Osteoblast (primary cell): Measurements from ENCODE around the gene UNCX. TPM values are rescaled to one million over a fixed set of nuclear protein-coding genes. Genes with fewer than 3 reads are reported as not detected.
"Not testable (repeated sequence)": the region's sequence is repeated elsewhere in the genome, so short reads cannot be mapped to it uniquely, and the experiment has no call there.

Source experiments
- DNase-seq: peaks from one replicate; pipeline ENCODE4 v3.0.0; 2011; ENCODE audit warnings: low spot score, mixed read lengths; ENCODE audit not compliant: insufficient read length; ENCODE audit errors: missing footprints
- H2AFZ ChIP-seq: 2 replicates; pipeline ENCODE4 v1.6.0; 2011; ENCODE audit warnings: mild to moderate bottlenecking, low read length
- H3K27ac ChIP-seq: 2 replicates; pipeline ENCODE4 v1.5.1; 2011; ENCODE audit warnings: mild to moderate bottlenecking, low read depth, low read length, moderate library complexity
- H3K27me3 ChIP-seq: 2 replicates; pipeline ENCODE4 v1.6.0; 2012; ENCODE audit warnings: mild to moderate bottlenecking, control low read depth, inconsistent platforms, low read length, moderate library complexity; ENCODE audit not compliant: insufficient read depth
- H3K36me3 ChIP-seq: 2 replicates; pipeline ENCODE4 v1.5.1; 2011; ENCODE audit warnings: mild to moderate bottlenecking, low read length, control low read depth, moderate library complexity; ENCODE audit not compliant: insufficient read depth
- H3K4me1 ChIP-seq: 2 replicates; pipeline ENCODE4 v1.5.1; 2011; ENCODE audit warnings: mild to moderate bottlenecking, low read length, control low read depth, moderate library complexity; ENCODE audit not compliant: insufficient read depth
- H3K4me2 ChIP-seq: 2 replicates; pipeline ENCODE4 v1.6.0; 2011; ENCODE audit warnings: mild to moderate bottlenecking, low read length; ENCODE audit not compliant: insufficient read depth
- H3K4me3 ChIP-seq: fragments of 200-600 bp; sonication (generic); 3 replicates; pipeline ENCODE4 v1.5.1; 2012; ENCODE audit warnings: mild to moderate bottlenecking, low read length, inconsistent platforms; ENCODE audit not compliant: insufficient read depth
- H3K79me2 ChIP-seq: 2 replicates; pipeline ENCODE4 v1.6.0; 2012; ENCODE audit warnings: mild to moderate bottlenecking, low read length, control low read depth, inconsistent platforms; ENCODE audit not compliant: insufficient read depth
- H3K9me3 ChIP-seq: 2 replicates; pipeline ENCODE4 v1.5.1; 2011; ENCODE audit warnings: low read depth, low read length, control low read depth
- H4K20me1 ChIP-seq: 2 replicates; pipeline ENCODE4 v1.6.0; 2012; ENCODE audit warnings: mild to moderate bottlenecking, low read length, control low read depth; ENCODE audit not compliant: insufficient read depth
- total RNA-seq: library from RNA; depleted of rRNA; stranded (reverse); fragments of >200 nt; gene quantifications from 2 replicates; pipeline ENCODE4 v1.2.3, GENCODE V29; 2012
- TF ChIP-seq, protein P1 (sequence below): IDR thresholded peaks from 2 replicates; pipeline ENCODE4 v1.5.1; 2011; ENCODE audit warnings: mild to moderate bottlenecking, low read depth, low read length, moderate library complexity; ENCODE audit errors: extremely low read depth

Gene UNCX
- total RNA-seq, 1 donor = not detected

- H3K27me3 ChIP-seq = peaks cover 21% of the 10 kb centered on the region
- no peak overlapping the region for H3K4me2 ChIP-seq
- no peak for DNase-seq
- H3K9me3 ChIP-seq = no peaks in the 10 kb centered on the region
- no peak overlapping the region for H3K4me3 ChIP-seq
- TF ChIP-seq, protein P1, sequence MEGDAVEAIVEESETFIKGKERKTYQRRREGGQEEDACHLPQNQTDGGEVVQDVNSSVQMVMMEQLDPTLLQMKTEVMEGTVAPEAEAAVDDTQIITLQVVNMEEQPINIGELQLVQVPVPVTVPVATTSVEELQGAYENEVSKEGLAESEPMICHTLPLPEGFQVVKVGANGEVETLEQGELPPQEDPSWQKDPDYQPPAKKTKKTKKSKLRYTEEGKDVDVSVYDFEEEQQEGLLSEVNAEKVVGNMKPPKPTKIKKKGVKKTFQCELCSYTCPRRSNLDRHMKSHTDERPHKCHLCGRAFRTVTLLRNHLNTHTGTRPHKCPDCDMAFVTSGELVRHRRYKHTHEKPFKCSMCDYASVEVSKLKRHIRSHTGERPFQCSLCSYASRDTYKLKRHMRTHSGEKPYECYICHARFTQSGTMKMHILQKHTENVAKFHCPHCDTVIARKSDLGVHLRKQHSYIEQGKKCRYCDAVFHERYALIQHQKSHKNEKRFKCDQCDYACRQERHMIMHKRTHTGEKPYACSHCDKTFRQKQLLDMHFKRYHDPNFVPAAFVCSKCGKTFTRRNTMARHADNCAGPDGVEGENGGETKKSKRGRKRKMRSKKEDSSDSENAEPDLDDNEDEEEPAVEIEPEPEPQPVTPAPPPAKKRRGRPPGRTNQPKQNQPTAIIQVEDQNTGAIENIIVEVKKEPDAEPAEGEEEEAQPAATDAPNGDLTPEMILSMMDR = no peak
- no peaks in the 10 kb centered on the region for H3K36me3 ChIP-seq
- H4K20me1 ChIP-seq = no peaks in the 10 kb centered on the region
- no peak overlapping the region for H3K27ac ChIP-seq
- no peaks in the 10 kb centered on the region for H3K79me2 ChIP-seq
- no peaks in the 10 kb centered on the region for H3K4me1 ChIP-seq
- no peak overlapping the region for H2AFZ ChIP-seq
These were observed 38.4 kb downstream of the UNCX start for GRCh38 chr7:1271046-1271445.

DNA sequence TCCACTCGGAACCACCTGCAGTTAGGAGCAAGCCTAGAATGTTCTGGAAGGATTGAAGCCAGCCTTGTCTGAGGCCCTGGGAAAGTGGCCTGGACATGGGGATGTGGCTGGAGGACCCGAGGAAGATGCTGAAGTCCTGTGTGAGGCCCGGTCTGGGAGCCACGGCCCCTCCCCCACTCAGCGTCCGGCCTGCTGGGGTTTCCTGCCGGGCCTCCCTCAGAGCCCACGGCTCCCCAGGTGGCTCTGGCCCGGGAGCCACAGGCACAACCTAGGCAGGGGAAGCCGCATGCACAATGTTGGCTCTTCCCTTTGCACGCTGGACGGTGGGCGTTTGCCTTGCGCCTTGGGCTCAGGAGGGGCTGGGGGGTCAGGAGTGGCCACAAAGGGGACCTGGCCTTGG is 39.0 kb downstream of the UNCX start:
- Histone ChIP-seq H3K4me3 (no peak overlapping the region), H4K20me1 (no peaks in the 10 kb centered on the region), H3K36me3 (no peaks in the 10 kb centered on the region), H3K27me3 (peaks cover 25% of the 10 kb centered on the region), H3K79me2 (no peaks in the 10 kb centered on the region), H2AFZ (no peak overlapping the region), H3K27ac (no peak overlapping the region), H3K4me2 (no peak overlapping the region), H3K9me3 (no peaks in the 10 kb centered on the region), H3K4me1 (no peaks in the 10 kb centered on the region)
- DNase-seq = no peak
- TF ChIP-seq, protein P1 = no peak

GRCh38 chr7:1272136-1272535 is 39.5 kb downstream of the UNCX start:
- H2AFZ ChIP-seq, H3K4me3 ChIP-seq, H3K36me3 ChIP-seq, H3K4me1 ChIP-seq, H3K79me2 ChIP-seq, H3K9me3 ChIP-seq, H3K4me2 ChIP-seq, H3K27ac ChIP-seq, DNase-seq, H4K20me1 ChIP-seq: not testable (repeated sequence)
- peaks cover 23% of the 10 kb centered on the region for H3K27me3 ChIP-seq

DNA sequence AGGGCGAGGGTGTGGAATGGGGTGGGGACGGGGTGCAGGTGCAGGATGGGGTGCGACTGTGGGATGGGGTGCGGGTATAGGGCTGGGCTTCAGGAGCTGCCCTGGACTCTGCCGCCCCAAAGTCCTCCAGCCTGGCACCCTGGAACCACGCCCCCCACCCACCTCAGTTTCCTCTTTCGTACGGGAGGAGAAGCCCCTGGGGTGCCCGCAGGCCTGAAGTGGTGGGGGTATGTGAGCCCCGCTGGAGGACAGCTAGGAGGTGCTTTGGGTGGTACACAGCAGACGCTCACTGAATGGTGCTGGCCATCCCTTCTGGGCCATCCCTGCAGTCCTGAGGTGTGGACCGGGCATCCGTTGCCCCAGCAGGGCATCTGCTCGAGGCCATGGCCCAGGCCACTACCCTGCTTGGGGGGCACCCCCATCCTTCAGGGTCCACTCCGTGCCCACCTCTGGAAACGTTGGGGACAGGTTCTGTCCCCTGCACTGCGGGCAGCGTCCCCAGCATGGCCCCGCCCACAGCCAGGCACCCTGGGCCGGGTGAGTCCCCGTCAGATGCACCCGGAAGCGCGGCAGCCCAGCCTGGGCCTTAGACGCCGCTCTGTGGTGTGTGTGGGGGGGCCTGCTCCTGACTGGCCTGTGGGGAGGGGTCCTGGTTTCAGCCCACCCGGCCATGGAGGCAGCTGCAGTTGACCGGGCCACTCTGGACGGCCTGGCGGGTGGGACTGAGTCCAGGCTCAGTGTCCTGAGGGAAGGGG is 41.6 kb downstream of the UNCX start:
- TF ChIP-seq, protein P1 = no peak
- no peaks in the 10 kb centered on the region for H3K4me1 ChIP-seq
- no peaks in the 10 kb centered on the region for H3K9me3 ChIP-seq
- H3K4me3 ChIP-seq = no peak overlapping the region
- H2AFZ ChIP-seq = no peak overlapping the region
- H3K27me3 ChIP-seq = peaks cover 15% of the 10 kb centered on the region
- no peaks in the 10 kb centered on the region for H3K36me3 ChIP-seq
- DNase-seq = no peak
- H3K79me2 ChIP-seq = no peaks in the 10 kb centered on the region
- H3K27ac ChIP-seq = no peak overlapping the region
- no peak overlapping the region for H3K4me2 ChIP-seq
- H4K20me1 ChIP-seq = no peaks in the 10 kb centered on the region
